Natural killer cell (primary cell): Measurements from ENCODE around the gene SLX4IP. TPM values are rescaled to one million over a fixed set of nuclear protein-coding genes. Genes with fewer than 3 reads are reported as not detected.

Experiments
- ATAC-seq, 3 donors: fragments of 150-1000 bp in 2 of 3; fragments of 200-7000 bp in 1 of 3; cut with Tn5 transposase; 1 replicate in 1 of 3; 2 replicates in 2 of 3; pipeline ENCODE4 v1.10.0; 2021; ENCODE audit warnings: mild to moderate bottlenecking in 2 of 3, moderate library complexity in 2 of 3
- DNase-seq, 2 donors: peaks; one replicate each; pipeline versions ENCODE4 v3.0.0 to v3.0.0-alpha.2; 2013 to 2021; ENCODE audit warnings: mixed read lengths in 1 of 2
- H3K27ac ChIP-seq: one replicate; pipeline ENCODE4 v1.5.1; 2013; ENCODE audit warnings: mild to moderate bottlenecking, low read length
- H3K27me3 ChIP-seq: one replicate; pipeline ENCODE4 v1.6.1; 2013; ENCODE audit warnings: low read length; ENCODE audit not compliant: control insufficient read depth, insufficient read depth
- H3K36me3 ChIP-seq: one replicate; pipeline ENCODE4 v1.6.1; 2013; ENCODE audit warnings: low read length; ENCODE audit not compliant: control insufficient read depth, insufficient read depth
- H3K4me1 ChIP-seq: one replicate; pipeline ENCODE4 v1.6.1; 2013; ENCODE audit warnings: low read length; ENCODE audit not compliant: control insufficient read depth, insufficient read depth
- H3K4me3 ChIP-seq: one replicate; pipeline ENCODE4 v1.5.1; 2013; ENCODE audit warnings: low read length
- H3K9me3 ChIP-seq: one replicate; pipeline ENCODE4 v1.6.1; 2013; ENCODE audit warnings: low read length; ENCODE audit not compliant: control insufficient read depth, insufficient read depth
- H3K27ac Mint-ChIP-seq, 2 donors: one replicate each; pipeline ENCODE4 v1.8.0; 2022; ENCODE audit warnings: mild to moderate bottlenecking in 2 of 2, mixed read lengths in 2 of 2, moderate library complexity in 1 of 2
- H3K27me3 Mint-ChIP-seq, 2 donors: one replicate each; pipeline ENCODE4 v1.8.0; 2022; ENCODE audit warnings: low read depth in 2 of 2, mixed read lengths in 2 of 2
- H3K36me3 Mint-ChIP-seq: one replicate; pipeline ENCODE4 v1.8.0; 2022; ENCODE audit warnings: mixed read lengths
- H3K4me1 Mint-ChIP-seq, 2 donors: one replicate each; pipeline ENCODE4 v1.8.0; 2022; ENCODE audit warnings: mixed read lengths in 2 of 2
- H3K4me3 Mint-ChIP-seq: one replicate; pipeline ENCODE4 v1.8.0; 2022; ENCODE audit warnings: mild to moderate bottlenecking, moderate library complexity, mixed read lengths
- H3K9me3 Mint-ChIP-seq, 2 donors: one replicate each; pipeline ENCODE4 v1.8.0; 2022; ENCODE audit warnings: mixed read lengths in 2 of 2
- WGBS: methylation state at CpG from one replicate; pipeline ENCODE4 v1.1.7; 2013; ENCODE audit warnings: missing lambda C conversion rate; ENCODE audit not compliant: insufficient coverage; 5-methylcytosine and 5-hydroxymethylcytosine counted together
- intact Hi-C: fragments of 100-400 bp; cut with micrococcal nuclease; formaldehyde crosslinking; loops from one replicate; pipeline ENCODE4 v1.14.2; 2022
- total RNA-seq, 4 donors: library from RNA; stranded (reverse); fragments of 120-200 nt in 1 of 4; gene quantifications; one replicate each; pipeline versions ENCODE4 v1.2.3 to v1.2.4, GENCODE V29; 2013 to 2022
- TF ChIP-seq, protein P1 (sequence below): fragments of 200-600 bp; IDR thresholded peaks from one replicate; pipeline ENCODE4 v1.8.0; 2022; ENCODE audit warnings: antibody characterized with exemption

SLX4IP gene
- total RNA-seq, 3 donors from 2014 or later (not counting 1 experiment from before 2014, with no cell fraction given), result 2.9 to 5.5 (median 5.2) TPM

GRCh38 chr20:10580700-10581099 lies 145.6 kb downstream of the SLX4IP start:
- TF ChIP-seq, protein P1, sequence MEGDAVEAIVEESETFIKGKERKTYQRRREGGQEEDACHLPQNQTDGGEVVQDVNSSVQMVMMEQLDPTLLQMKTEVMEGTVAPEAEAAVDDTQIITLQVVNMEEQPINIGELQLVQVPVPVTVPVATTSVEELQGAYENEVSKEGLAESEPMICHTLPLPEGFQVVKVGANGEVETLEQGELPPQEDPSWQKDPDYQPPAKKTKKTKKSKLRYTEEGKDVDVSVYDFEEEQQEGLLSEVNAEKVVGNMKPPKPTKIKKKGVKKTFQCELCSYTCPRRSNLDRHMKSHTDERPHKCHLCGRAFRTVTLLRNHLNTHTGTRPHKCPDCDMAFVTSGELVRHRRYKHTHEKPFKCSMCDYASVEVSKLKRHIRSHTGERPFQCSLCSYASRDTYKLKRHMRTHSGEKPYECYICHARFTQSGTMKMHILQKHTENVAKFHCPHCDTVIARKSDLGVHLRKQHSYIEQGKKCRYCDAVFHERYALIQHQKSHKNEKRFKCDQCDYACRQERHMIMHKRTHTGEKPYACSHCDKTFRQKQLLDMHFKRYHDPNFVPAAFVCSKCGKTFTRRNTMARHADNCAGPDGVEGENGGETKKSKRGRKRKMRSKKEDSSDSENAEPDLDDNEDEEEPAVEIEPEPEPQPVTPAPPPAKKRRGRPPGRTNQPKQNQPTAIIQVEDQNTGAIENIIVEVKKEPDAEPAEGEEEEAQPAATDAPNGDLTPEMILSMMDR, result no peak
- Mint-ChIP-seq H3K36me3 (no peaks in the 10 kb centered on the region), H3K4me3 (no peak overlapping the region), H3K27ac (no peak overlapping the region), H3K4me1 (peaks cover 7% of the 10 kb centered on the region in 2 donors), H3K9me3 (no peaks in the 10 kb centered on the region), H3K27me3 (no peaks in the 10 kb centered on the region)
- intact Hi-C loops, result no loop called here
- no peaks in the 10 kb centered on the region for H3K36me3 ChIP-seq
- H3K4me3 ChIP-seq, result no peak overlapping the region
- no peaks in the 10 kb centered on the region for H3K4me1 ChIP-seq
- no peak overlapping the region for H3K27ac ChIP-seq
- no peaks in the 10 kb centered on the region for H3K9me3 ChIP-seq
- 100% methylated on average over 2 of the region's 2 CpGs for whole genome bisulfite sequencing
- no peaks in the 10 kb centered on the region for H3K27me3 ChIP-seq
- ATAC-seq, result no peak
- DNase-seq, result no peak

DNA sequence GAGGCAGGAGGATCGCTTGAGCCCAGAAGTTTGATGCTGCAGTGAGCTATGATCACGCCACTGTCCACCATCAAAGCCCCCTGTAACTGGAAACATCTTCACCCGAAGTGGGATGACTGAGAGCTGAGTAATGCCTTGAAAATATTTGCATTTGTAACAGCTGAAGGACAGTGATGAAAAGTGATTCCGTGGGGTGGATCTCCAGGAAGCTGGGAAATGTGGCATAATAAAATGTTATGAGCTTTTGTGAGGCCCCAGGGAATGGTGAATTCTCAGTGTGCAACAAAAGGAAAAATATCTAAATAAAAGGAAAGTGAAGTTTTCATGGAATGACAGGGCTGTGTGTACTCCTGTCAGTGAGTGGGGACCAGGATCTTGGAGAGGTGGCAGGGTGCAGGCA lies 146.7 kb downstream of the SLX4IP start:
- TF ChIP-seq, protein P1, result no peak
- no peak for ATAC-seq

DNA sequence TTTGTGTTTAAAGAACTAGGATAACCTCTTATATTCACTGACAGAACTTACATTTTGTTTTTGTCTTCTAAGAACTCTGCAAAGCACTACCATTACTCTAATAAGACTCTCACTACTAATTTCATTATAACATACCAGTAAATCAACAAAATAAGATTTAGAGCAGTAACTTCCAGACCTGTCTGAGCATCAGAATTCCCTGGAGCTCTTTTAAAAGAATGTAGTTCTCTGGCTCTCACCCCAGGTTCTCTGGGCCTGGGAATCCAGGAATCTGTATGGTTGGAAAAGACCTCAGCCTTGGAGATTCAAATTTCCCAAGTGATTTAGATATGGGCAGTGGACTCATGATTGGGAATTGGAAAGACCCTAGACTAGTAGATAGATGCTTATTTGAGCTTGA lies 149.3 kb downstream of the SLX4IP start:
- Mint-ChIP-seq H3K4me3 (no peak overlapping the region), H3K27me3 (no peaks in the 10 kb centered on the region), H3K36me3 (no peaks in the 10 kb centered on the region), H3K4me1 (no peaks in the 10 kb centered on the region), H3K27ac (no peak overlapping the region), H3K9me3 (no peaks in the 10 kb centered on the region)
- no peaks in the 10 kb centered on the region for H3K27me3 ChIP-seq
- no peaks in the 10 kb centered on the region for H3K9me3 ChIP-seq
- no peak overlapping the region for H3K27ac ChIP-seq
- intact Hi-C loops, result no loop called here
- DNase-seq (no peak), ATAC-seq (no peak)
- H3K36me3 ChIP-seq, result no peaks in the 10 kb centered on the region
- TF ChIP-seq, protein P1, result no peak
- no peak overlapping the region for H3K4me3 ChIP-seq
- no peaks in the 10 kb centered on the region for H3K4me1 ChIP-seq

More for the DNA sequence above, 146.7 kb downstream of the SLX4IP start:
- Mint-ChIP-seq H3K27me3 (no peaks in the 10 kb centered on the region), H3K4me3 (no peak overlapping the region), H3K9me3 (no peaks in the 10 kb centered on the region), H3K27ac (no peak overlapping the region), H3K36me3 (no peaks in the 10 kb centered on the region), H3K4me1 (peaks cover 7% of the 10 kb centered on the region in 2 donors)
- Histone ChIP-seq H3K4me3 (no peak overlapping the region), H3K36me3 (no peaks in the 10 kb centered on the region), H3K9me3 (no peaks in the 10 kb centered on the region), H3K27ac (no peak overlapping the region), H3K27me3 (no peaks in the 10 kb centered on the region), H3K4me1 (no peaks in the 10 kb centered on the region)
- intact Hi-C loops, result no loop called here
- DNase-seq, result no peak
- 85% methylated on average over 4 of the region's 4 CpGs for WGBS

GRCh38 chr20:10585308-10585707 lies 150.2 kb downstream of the SLX4IP start:
- intact Hi-C loops, result no loop called here
- H3K27ac Mint-ChIP-seq, result no peak overlapping the region
- no peaks in the 10 kb centered on the region for H3K27me3 Mint-ChIP-seq
- no peaks in the 10 kb centered on the region for H3K9me3 Mint-ChIP-seq
- no peak overlapping the region for H3K4me3 Mint-ChIP-seq
- H3K36me3 ChIP-seq, result no peaks in the 10 kb centered on the region
- no peaks in the 10 kb centered on the region for H3K4me1 ChIP-seq
- no peak overlapping the region for H3K4me3 ChIP-seq
- TF ChIP-seq, protein P1, result no peak
- H3K9me3 ChIP-seq, result no peaks in the 10 kb centered on the region
- ATAC-seq (no peak), DNase-seq (no peak)
- H3K36me3 Mint-ChIP-seq, result no peaks in the 10 kb centered on the region
- WGBS, result 98% methylated on average over 3 of the region's 3 CpGs
- no peak overlapping the region for H3K27ac ChIP-seq
- no peaks in the 10 kb centered on the region for H3K27me3 ChIP-seq
- H3K4me1 Mint-ChIP-seq, result no peaks in the 10 kb centered on the region
